ENCODE data around the gene MAP3K9.
A peak's percentile ranks its signal among the peaks of the same experiment; 100 is the strongest.

Gene MAP3K9

GRCh38 chr14:70788898-70789297, 20.4 kb downstream of the MAP3K9 start:
- DNase-seq (ENCODE audit: low spot score), result no peak

- DNase-seq (ENCODE audit: low spot score), result no peak
These were observed 23.8 kb downstream of the MAP3K9 start for GRCh38 chr14:70785556-70785955.

GRCh38 chr14:70784886-70785285, 24.4 kb downstream of the MAP3K9 start:
- DNase-seq (ENCODE audit: low spot score), result no peak

GRCh38 chr14:70782361-70782760, 27.0 kb downstream of the MAP3K9 start:
- DNase-seq (ENCODE audit: low spot score), result no peak

- peak; percentile 63 for DNase-seq (ENCODE audit: low spot score)
These were observed 28.8 kb downstream of the MAP3K9 start for GRCh38 chr14:70780396-70781075.

GRCh38 chr14:70779667-70780066, 29.6 kb downstream of the MAP3K9 start:
- DNase-seq (ENCODE audit: low spot score), result no peak

GRCh38 chr14:70776197-70776596, 33.1 kb downstream of the MAP3K9 start:
- DNase-seq (ENCODE audit: low spot score), result no peak

GRCh38 chr14:70773182-70773862, 36.0 kb downstream of the MAP3K9 start:
- no peak for DNase-seq (ENCODE audit: low spot score)

GRCh38 chr14:70771781-70772212, 37.5 kb downstream of the MAP3K9 start:
- DNase-seq (ENCODE audit: low spot score), result no peak

GRCh38 chr14:70770490-70770889, 38.8 kb downstream of the MAP3K9 start:
- DNase-seq (ENCODE audit: low spot score), result no peak

- no peak for DNase-seq (ENCODE audit: low spot score)
These were observed 49.9 kb downstream of the MAP3K9 start for GRCh38 chr14:70759398-70759797.

- no peak for DNase-seq (ENCODE audit: low spot score)
These were observed 53.7 kb downstream of the MAP3K9 start for GRCh38 chr14:70755655-70756054.

- DNase-seq (ENCODE audit: low spot score), result no peak
These were observed 54.3 kb downstream of the MAP3K9 start for GRCh38 chr14:70754991-70755390.

GRCh38 chr14:70753518-70753953, 55.8 kb downstream of the MAP3K9 start:
- DNase-seq (ENCODE audit: low spot score), result no peak

GRCh38 chr14:70748422-70748821, 60.9 kb downstream of the MAP3K9 start:
- no peak for DNase-seq (ENCODE audit: low spot score)

- DNase-seq (ENCODE audit: low spot score), result no peak
These were observed 64.7 kb downstream of the MAP3K9 start for GRCh38 chr14:70744641-70745040.

GRCh38 chr14:70742316-70742715, 67.0 kb downstream of the MAP3K9 start:
- no peak for DNase-seq (ENCODE audit: low spot score)

- no peak for DNase-seq (ENCODE audit: low spot score)
These were observed 67.8 kb downstream of the MAP3K9 start for GRCh38 chr14:70741482-70741881.

GRCh38 chr14:70735043-70735442, 74.3 kb downstream of the MAP3K9 start:
- no peak for DNase-seq (ENCODE audit: low spot score)

- DNase-seq (ENCODE audit: low spot score), result no peak
These were observed 77.7 kb downstream of the MAP3K9 start for GRCh38 chr14:70731447-70732239.

- DNase-seq (ENCODE audit: low spot score), result no peak
These were observed 78.9 kb downstream of the MAP3K9 start for GRCh38 chr14:70730393-70730792.

GRCh38 chr14:70726651-70727375, 82.5 kb downstream of the MAP3K9 start:
- no peak for DNase-seq (ENCODE audit: low spot score)

Measured in pons (tissue), 1 donor.